ENCODE data around the gene NUMBL. TPM values are rescaled to one million over a fixed set of nuclear protein-coding genes. Genes with fewer than 3 reads are reported as not detected.

NUMBL gene
- polyA plus RNA-seq, 1 donor: 32.6 TPM

DNA sequence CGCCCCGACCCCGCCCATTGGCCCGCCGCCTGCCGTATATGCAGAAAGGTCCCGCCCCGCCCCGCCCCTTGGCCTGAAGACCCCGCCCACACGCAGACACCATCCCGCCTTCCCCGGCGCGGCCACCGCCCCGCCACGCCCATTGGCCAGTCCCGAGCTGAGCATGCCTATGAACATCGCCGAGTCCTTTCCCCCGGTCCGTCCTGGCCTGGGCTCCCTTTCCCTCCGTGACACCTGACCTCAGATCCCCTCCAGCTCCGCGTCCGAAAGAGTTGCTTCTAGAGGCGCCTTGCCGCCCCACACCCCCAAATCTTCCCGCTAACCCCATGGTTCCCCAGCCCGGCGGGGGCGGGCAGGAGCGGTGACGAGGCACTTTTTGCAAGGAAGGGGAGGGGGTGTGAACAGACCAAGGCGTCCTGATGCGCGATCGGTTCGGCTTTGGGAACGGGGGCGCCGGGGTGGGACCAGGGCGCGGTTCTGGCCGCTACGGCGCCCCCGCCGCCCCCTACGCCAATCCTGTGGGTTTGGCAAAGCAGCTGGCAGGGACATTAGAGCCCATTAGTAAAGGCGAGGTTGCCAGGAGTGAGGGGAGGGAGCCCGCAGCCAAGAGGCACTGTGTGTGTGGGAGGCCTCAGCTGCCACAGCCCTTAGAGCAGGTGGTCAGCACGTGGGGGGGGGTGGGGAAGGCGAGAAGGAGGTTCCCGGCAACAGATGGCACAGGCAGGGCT is 406 bp upstream of the NUMBL start:
- peak; percentile 56 for DNase-seq (ENCODE audit: low read depth)

DNA sequence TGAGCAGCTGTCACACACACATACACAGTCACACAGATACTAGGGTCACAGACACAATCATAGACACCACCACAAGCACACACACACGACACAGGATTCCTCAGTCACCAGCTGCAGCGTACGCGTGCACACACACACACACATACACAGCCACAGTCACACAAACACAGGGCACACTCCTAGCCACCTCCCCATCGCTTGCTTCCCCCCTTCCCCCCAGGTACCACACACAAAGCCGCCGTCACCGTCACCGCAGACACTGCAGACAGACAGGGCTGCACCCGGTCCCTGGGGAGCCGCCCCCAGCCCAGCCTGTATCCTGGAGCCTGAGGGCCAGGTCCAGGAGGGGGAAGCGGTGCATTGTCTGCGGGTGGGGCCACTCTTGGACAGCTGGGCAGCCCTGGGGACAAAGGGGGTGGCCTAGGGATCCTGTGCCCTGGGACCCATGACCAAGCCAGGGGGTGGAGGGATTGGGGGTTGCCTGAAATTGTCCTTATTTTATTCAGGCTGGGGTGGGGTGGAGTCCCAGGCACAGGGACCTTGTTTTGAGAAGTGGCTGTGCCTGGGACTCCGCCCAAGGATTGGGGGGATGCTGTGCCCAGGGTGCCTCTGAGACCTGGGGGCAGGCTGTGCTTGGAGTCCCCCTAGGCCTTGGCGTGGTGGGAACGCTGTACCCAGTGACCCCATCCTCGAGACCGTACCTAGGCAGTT is 957 bp downstream of the NUMBL start:
- no peak for DNase-seq (ENCODE audit: low read depth)

DNA sequence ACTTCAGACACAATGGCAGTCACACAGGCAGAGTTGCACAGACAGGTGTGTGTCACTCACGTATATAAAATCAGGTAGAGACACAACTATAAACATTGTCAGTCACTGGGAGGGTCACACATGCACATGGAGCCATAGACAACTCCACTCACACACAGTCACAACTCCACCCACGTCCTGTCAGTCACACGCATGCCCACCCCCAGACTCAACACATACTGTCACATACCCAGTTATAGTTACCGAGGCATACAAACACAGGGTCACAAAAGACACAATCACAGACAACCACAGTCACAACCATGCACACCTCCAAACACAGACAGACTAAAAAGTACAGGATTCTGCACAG is 1.5 kb downstream of the NUMBL start:
- DNase-seq (ENCODE audit: low read depth): no peak

DNA sequence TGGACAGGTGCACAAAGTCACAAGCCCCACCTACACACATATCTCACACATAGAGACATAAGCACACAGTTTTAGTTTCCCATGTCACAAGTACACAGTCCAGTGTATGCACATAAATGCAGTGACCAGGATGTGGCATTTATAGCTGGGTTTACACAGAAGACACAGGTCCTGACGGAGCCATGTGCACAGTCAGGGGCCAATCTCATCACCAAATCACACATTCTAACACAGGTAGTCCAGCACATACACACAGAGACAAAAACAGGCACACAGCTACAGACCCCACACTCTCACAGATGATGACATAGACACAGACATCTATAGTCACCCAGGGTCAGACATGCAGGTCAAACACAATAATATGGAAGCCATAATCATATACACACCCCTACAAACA is 2.1 kb downstream of the NUMBL start:
- no peak for DNase-seq (ENCODE audit: low read depth)

DNA sequence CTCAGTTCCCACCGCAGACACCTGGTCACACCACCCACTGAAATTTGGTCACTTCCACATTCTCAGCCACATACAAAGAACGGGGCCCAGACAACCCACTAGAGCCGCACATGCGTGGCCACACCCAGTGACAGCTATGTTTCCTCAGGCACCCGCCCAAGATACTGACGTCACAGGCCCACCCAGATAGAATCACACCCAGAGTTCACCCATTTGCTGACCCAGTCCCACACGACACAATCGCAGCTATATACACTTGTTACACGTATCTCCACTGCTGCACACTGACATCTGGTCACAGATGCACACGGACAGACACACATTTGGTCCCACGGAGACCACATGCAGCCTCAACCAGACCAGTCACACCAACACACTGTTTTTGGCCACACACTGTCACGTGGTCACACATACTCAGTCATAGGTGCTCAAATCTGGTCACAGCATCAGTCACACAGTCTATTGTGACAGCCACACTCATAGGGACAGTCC is 2.9 kb downstream of the NUMBL start:
- no peak for DNase-seq (ENCODE audit: low read depth)

DNA sequence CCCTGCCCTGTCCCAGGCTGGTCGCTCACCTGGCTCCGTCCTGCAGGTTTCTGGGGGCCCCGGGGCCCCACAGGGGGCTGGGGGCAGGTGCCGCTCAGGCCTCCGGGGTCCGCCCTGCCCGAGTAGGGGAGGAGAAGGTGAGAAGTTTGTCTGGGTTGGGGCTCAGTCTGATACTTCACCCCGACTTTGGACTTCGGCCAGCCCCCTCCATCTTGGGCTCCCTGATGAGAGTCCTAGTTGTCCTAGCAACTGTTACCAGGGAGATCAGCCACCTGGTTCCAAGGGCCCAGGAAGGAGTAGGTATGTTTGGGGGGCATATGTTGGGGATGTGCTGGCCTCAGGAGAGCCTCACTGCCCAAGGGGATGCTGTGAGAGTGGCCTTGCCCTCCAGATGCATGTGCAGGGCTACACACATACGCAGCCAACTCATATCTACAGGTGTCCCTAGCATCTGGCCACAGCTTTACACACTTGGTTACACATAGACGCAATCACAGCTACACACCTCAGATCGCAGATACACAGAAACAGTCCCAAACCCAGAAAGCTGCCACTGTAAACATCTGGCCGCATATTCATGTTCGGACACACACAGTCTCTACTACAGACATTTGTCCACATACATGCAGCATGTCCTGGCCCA is 3.4 kb downstream of the NUMBL start:
- DNase-seq (ENCODE audit: low read depth): no peak

DNA sequence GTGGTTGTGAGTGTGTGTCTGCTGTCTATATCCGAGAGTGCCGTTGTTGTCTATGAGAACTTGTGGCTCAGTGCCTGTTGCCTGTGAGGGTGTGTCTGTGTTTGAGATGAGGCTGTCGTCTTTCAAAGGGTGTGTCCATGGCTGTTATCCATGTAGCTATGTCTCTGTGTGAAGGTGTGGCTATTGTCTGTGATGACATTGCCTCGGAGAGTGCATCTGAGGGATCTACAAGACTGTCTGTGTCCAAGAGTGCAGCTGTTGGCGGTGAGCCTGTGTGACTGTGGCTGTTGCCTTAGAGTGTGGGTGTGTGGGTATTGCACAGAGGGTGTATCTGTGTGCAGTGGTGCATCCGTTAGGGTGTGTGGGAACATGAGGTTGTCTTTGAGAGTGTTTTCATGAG is 4.9 kb downstream of the NUMBL start:
- DNase-seq (ENCODE audit: low read depth): no peak

DNA sequence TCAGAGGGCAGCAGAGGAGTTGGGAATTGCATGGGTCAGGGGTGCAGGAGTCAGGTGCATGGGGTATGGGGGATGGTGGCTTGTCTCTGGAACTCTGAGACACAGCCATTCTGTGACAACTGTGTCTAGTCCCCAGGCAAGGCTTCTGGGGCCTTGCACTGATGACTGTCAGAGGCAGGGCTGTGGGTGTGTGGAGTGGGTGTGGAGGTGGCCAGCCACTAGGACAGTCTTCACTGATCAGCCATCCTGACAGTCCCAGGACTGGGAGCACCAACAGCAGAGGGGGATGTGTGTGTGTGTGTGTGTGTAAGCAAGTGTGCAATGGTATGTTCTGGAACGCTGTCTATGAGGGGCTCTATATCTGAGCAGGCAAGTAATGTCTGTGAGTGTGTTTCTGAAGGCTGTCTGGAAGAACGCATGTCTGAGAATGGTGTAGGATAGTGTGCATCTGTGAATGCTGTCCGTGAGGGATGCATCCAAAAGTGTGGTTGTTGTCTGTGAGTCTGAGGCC is 5.4 kb downstream of the NUMBL start:
- DNase-seq (ENCODE audit: low read depth): no peak

DNA sequence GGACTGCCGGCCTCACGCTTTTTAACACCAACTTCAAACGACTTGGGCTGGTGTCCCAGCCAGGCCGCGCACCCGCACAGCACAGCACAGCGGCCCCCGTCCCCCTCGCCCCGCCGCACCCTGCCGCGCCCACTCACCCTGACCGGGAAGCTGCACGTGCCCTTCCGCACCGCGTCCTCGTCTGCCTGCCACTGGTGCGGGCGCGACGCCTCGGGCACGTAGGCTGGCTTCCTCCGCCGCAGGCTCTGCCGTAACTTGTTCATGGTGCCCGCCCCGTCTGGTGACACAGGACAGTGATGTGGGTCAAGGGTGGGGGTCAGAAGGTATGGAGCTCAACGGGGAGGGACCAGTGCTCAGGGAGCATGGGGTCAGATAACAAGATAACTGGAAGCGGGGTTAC is 6.2 kb downstream of the NUMBL start:
- DNase-seq (ENCODE audit: low read depth): no peak

DNA sequence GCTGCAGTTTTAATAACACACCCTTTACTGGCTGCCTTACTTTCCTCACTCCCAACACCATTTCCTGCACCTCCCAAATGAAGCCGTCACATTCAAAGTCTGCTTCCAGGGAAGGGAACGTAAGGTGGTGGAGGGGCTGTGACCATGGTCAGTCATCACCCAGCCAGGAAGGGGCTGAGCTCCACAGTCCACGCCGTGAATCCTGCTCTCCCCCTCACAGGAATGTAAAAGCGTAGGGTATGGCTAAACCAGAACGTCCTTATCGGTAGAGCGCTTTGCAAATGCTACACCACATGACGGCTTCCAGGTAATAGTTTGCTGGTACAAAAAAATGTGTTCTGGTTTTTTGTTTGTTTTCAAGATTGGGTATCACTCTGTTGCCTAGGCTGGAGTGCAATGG is 7.0 kb downstream of the NUMBL start:
- no peak for DNase-seq (ENCODE audit: low read depth)

DNA sequence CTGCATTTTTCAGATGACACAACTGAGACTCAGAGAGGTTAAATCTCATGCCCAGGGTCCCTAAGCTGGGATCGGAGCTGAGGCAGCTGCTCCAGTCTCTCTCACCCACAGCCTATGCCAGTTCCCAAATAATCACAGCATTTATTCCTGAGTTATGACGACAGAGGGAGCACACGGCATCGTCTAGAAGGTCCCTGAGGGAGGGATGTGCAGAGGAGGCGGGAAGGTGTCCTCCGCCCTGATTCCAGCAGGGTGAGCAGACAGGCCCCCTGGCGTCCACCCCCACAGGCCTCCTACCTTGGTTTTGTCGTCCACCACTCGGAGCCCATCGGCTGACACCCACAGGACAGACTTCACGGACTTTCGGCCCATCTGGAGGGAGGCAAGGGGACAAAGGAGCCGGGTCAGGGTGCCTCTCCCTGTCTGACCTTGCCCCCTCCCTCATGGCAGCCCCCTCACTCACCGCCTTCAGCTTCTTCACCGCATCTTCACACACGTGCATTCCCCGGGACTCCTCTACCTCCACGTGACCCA is 8.0 kb downstream of the NUMBL start:
- DNase-seq (ENCODE audit: low read depth): no peak

DNA sequence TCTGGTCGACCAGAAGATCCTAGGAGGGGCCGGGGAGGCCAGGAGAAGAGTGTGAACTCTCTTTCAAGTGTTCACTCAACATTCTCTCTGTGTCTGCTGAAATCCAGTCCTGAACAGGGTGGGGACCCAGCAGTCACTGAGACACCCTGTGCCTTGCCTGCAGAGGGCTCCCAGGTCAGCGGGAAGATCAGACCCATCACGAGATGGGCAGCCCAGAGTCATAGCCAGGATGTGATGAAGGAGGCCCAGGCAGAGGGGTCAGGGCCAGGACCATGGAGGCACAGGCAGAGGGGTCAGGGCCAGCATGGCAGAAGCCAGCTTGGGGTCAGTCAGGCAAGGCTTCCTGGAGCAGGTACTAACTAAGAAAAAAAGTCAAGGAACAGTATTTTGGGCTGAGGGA is 9.4 kb downstream of the NUMBL start:
- DNase-seq (ENCODE audit: low read depth): no peak

DNA sequence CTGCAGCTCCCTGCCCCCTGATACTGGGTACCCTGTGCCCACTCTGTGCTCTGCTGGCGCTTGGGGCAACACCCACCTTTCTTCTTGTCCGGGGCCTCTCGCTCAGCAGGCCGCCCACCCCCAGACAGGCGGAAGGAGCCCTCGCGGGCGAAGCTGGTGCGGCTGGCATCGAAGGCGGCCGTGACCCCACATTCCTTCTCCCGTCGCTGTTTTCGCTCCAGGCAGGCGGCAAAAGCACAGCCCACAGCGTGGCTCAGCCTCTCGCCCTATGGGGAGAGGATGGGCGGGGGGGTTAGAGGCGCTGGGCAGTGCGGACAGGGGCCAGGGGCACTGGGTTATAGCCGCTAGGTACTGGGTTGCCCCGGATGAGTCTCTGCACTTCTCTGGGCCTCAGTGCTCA is 13.3 kb downstream of the NUMBL start:
- no peak for DNase-seq (ENCODE audit: low read depth)

DNA sequence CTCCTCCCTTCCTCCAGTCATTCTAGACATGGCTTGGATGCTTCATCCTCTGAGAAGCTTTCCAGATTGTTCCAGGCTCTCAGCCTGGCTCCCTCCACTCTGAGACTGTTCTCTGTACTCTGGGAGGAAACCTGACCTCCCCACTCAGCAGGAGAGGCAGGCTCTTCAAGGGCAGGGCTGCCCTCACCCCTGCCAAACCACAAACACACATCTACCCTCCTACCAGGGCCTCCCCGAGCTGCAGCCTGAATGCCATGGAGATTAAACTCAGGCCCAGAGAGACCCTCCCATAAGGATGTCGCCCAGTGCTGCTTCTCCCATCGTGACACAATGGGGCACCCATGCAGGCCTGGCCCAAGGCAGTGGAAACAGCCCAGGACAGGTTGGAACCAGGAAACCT is 16.2 kb downstream of the NUMBL start:
- DNase-seq (ENCODE audit: low read depth): no peak

DNA sequence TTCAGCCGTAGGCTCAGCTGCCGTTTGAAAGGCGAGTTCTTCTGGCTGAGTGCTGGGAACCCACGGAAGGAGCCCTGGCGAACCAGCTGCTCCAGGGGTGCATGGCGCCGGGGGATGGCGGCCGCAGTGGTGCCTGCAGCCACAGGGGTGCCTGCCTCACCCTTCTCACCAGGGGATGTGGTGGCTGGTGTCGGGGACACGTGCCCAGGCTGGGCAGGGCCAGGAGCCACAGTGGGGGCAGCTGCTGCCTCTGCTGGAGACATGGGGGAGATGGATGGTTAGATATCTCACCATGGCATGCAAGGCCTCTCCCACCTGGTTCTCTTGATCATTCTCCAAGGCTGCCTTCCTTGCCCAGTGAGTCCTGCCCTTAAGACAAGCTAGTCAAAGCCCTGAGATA is 17.1 kb downstream of the NUMBL start:
- no peak for DNase-seq (ENCODE audit: low read depth)

DNA sequence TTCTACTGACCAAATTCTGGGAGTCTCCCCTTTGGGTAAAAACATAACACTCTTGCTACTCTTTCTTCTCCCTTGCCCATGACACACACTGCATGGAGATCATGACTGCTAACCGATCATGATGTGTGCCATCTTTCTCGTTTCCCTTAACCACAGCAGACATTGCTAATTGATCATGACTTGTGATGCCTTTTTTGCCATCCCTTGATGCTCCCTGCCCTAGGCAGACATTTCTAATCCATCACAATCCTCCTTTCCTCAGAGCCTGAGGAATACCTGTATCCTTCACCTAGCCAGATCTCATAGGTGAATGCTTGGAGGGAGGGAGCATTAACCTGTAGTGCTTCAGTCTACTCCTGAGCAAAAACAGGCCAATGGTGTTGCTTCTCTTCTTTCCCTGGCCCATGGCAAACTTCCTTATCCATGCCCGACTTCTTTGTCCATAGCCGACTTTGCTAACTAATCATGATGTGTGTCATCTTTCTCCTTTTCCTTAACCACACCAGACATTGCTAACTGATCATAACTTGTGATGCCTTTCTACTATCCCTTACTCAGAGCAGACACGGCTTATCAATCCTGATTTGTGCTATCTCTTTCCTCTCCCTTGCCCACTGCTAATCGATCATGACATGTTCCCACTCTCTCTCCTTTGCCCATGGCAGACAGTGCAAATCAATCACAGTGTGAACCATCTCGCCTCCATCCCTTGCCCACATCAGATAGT is 17.7 kb downstream of the NUMBL start:
- no peak for DNase-seq (ENCODE audit: low read depth)

DNA sequence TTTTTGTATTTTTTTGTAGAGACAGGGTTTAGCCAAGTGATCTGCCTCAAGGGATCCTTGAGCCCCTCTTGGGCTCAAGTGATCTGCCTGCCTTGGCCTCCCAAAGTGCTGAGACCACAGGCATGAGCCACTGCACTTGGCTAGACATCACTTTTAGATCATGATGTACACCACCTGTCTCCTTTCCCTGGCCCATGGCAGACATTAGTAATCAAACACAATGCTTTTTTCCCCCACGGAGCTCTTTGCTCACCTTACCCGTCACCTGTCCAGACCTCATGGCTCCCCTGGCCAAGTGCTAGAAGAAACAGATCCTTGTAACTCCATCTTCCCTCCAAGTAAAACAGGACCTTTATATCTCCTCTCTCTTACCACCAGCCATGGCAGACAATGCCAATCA is 18.4 kb downstream of the NUMBL start:
- no peak for DNase-seq (ENCODE audit: low read depth)

DNA sequence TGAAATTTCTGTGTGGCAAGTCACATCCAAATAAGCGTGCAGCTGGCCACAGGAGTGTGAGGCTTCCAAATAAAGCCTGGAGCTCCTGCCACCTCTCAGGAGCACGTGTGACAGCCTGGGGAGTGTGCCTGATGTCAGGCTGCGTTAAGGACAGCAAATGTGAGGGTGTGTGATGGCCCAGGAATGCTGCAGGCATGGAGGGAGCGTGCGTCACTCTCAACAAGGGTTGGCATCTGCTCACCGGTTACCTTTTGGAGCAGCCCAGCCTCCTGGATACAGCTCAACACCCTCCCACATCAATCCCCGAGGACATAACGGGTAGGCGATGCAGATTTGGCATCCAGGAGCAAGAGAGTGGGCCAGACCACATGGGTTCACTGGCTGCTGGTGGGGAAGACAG is 19.0 kb downstream of the NUMBL start:
- DNase-seq (ENCODE audit: low read depth): no peak

DNA sequence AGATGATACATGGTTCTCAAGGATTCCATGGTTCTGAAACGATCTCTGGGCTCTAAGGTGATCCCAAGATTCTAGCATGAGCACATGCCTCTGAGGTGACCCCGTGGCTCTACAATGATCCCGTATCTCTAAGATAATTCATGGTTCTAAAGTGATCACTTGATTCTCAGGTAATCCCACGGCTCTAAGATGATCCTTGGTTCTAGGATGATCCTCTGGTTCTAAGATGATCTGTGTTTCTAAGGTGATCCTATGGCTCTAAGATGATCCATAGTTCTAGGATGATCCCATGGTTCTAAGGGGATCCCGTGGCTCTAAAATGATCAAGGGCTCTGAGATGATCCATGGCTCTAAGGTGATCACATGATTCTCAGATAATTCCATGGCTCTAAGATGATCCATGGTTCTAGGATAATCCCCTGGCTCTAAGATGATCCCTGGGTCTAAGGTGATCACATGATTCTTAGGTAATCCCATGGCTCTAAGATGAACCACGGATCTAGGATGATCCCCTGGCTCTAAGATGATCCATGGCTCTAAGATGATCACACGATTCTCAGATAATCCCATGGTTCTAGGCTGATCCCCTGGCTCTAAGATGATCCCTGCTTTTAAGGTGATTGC is 21.3 kb downstream of the NUMBL start:
- no peak for DNase-seq (ENCODE audit: low read depth)

DNA sequence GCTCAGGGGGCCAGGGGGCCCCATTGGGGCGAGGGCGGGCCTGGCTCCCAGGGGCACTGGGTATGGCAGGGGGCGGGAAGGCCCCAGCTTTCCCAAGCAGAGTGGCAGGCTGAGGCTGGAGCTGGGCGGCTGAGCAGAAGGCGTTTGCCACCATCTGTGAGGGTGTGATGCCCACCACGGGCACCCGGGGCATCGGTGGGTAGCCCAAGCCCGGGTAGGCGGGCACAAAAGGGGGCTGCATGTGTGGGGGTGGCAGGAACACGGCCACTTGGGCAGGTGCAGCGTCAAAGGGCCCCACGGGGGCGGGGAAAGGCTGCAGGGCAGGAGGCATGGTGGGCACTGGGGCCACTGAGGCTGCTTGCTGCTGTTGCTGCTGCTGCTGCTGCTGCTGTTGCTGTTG is 22.8 kb downstream of the NUMBL start:
- DNase-seq (ENCODE audit: low read depth): no peak

DNA sequence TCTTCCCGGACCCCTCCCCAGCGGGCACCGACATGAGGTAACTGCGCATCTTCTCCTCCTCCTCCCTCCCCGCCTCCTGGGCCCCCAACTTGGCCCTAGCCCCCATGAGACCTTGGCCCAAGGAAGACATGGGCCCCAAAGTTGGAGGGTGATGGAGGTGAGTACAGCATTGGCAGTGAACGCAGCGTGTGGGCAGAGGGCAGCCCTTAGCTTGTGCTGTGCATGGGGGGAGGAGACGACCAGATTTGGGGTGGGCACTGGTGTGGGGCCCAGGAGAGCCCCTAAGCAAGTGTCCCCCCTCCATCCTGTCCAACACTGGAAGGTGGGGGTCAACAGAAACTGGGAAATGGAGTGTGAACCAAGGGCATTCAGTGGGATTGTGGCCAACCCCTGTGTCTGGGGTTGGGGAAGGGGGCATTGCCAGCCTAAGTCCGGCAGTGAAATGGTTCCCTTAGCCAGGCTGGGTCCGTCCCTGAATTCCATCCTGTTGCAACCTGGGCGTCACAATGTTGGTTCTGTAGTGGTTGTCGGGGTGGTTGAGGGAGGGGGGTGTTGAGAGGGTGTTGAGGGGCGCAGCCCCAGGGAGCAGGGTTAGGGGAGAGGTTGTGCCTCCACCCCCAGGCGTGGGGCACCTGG is 23.5 kb downstream of the NUMBL start:
- DNase-seq (ENCODE audit: low read depth): no peak
